ENCODE measurements around the gene MRPS24.

GRCh38 chr7:43876976-43877745 lies 7.8 kb upstream of the MRPS24 start:
- TF ChIP-seq EP300 (IDR thresholded peaks at IDR 0.05; ENCODE audit: low read depth) = no peak
- TF ChIP-seq, protein P1, sequence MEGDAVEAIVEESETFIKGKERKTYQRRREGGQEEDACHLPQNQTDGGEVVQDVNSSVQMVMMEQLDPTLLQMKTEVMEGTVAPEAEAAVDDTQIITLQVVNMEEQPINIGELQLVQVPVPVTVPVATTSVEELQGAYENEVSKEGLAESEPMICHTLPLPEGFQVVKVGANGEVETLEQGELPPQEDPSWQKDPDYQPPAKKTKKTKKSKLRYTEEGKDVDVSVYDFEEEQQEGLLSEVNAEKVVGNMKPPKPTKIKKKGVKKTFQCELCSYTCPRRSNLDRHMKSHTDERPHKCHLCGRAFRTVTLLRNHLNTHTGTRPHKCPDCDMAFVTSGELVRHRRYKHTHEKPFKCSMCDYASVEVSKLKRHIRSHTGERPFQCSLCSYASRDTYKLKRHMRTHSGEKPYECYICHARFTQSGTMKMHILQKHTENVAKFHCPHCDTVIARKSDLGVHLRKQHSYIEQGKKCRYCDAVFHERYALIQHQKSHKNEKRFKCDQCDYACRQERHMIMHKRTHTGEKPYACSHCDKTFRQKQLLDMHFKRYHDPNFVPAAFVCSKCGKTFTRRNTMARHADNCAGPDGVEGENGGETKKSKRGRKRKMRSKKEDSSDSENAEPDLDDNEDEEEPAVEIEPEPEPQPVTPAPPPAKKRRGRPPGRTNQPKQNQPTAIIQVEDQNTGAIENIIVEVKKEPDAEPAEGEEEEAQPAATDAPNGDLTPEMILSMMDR (IDR thresholded peaks at IDR 0.05) = no peak

Measured in transverse colon (tissue), 3 donors.